Breast epithelium (tissue), 3 donors: Measurements from ENCODE around the gene THBS1.

Source experiments
- CTCF ChIP-seq, 3 donors: fragments of 450-650 bp; IDR thresholded peaks; one replicate each; pipeline ENCODE4 v1.5.1; 2016 to 2017; ENCODE audit warnings: antibody characterized with exemption in 3 of 3, mild to moderate bottlenecking in 3 of 3, moderate library complexity in 3 of 3
- POLR2A ChIP-seq: fragments of 450-650 bp; IDR thresholded peaks from one replicate; pipeline ENCODE4 v1.6.1; 2016; ENCODE audit warnings: antibody characterized with exemption, mild to moderate bottlenecking, moderate library complexity
- POLR2AphosphoS5 ChIP-seq, 3 donors: sonication (generic); formaldehyde crosslinking; IDR thresholded peaks; one replicate each; pipeline ENCODE4 v1.6.1; 2017; ENCODE audit warnings: antibody characterized with exemption in 3 of 3

GRCh38 chr15:39574427-39574826 is 6.5 kb upstream of the THBS1 start:
- no peak for TF ChIP-seq POLR2A
- TF ChIP-seq CTCF (IDR thresholded peaks at IDR 0.05), result no peak
- no peak for TF ChIP-seq POLR2AphosphoS5 (IDR thresholded peaks at IDR 0.05)
